Measurements from ENCODE around the gene GARNL3. TPM values are rescaled to one million over a fixed set of nuclear protein-coding genes. Genes with fewer than 3 reads are reported as not detected.

GARNL3 gene
- total RNA-seq, 6 experiments from 2014 or later: 4.4 to 9.7 (median 6.1) TPM

- no peak overlapping the region for H3K27ac ChIP-seq
- no peaks in the 10 kb centered on the region for H3K27me3 ChIP-seq
- TF ChIP-seq CTCF (IDR thresholded peaks at IDR 0.05): no peak
- TF ChIP-seq POLR2A (IDR thresholded peaks at IDR 0.05): no peak
- peaks cover 0 to 6% (median 0%) of the 10 kb centered on the region in 4 donors for H3K4me1 ChIP-seq
- no peak overlapping the region for H3K4me3 ChIP-seq
- intact Hi-C loops (cut with DNase I): no loop called here
- ATAC-seq: no peak
- no peaks in the 10 kb centered on the region for H3K36me3 ChIP-seq
- DNase-seq: no peak
- peaks cover 0 to under 1% (median 0%) of the 10 kb centered on the region in 4 donors for H3K9me3 ChIP-seq
- WGBS (ENCODE audit: insufficient coverage, low coverage, low lambda C conversion rate, missing lambda C conversion rate): 72% methylated on average over 4 of the region's 4 CpGs
These were observed 121.7 kb downstream of the GARNL3 start for GRCh38 chr9:127386249-127386648.

GRCh38 chr9:127386981-127387380 lies 122.4 kb downstream of the GARNL3 start:
- WGBS (ENCODE audit: insufficient coverage, low coverage, low lambda C conversion rate, missing lambda C conversion rate): 90% methylated on average over 8 of the region's 10 CpGs
- H3K4me3 ChIP-seq: no peak overlapping the region
- H3K9me3 ChIP-seq: no peaks in the 10 kb centered on the region
- H3K4me1 ChIP-seq: peaks cover 0 to 6% (median 0%) of the 10 kb centered on the region in 4 donors
- intact Hi-C loops (cut with DNase I): no loop called here
- no peak for TF ChIP-seq CTCF (IDR thresholded peaks at IDR 0.05)
- no peak for TF ChIP-seq POLR2A (IDR thresholded peaks at IDR 0.05)
- peak in 1 of 3 donors; percentile 7 for DNase-seq
- no peak for ATAC-seq
- H3K36me3 ChIP-seq: no peaks in the 10 kb centered on the region
- H3K27ac ChIP-seq: no peak overlapping the region
- H3K27me3 ChIP-seq: no peaks in the 10 kb centered on the region

- H3K27ac ChIP-seq: no peak overlapping the region
- H3K27me3 ChIP-seq: no peaks in the 10 kb centered on the region
- intact Hi-C loops (cut with DNase I): no loop called here
- peak in 1 of 4 donors; percentile 33 for ATAC-seq
- DNase-seq: no peak
- peaks cover 0 to 6% (median 0%) of the 10 kb centered on the region in 4 donors for H3K4me1 ChIP-seq
- no peaks in the 10 kb centered on the region for H3K36me3 ChIP-seq
- 69% methylated on average over 10 of the region's 10 CpGs for WGBS (ENCODE audit: insufficient coverage, low coverage, low lambda C conversion rate, missing lambda C conversion rate)
- TF ChIP-seq CTCF (IDR thresholded peaks at IDR 0.05) (no peak), POLR2A (IDR thresholded peaks at IDR 0.05) (no peak)
- no peak overlapping the region for H3K4me3 ChIP-seq
- H3K9me3 ChIP-seq: no peaks in the 10 kb centered on the region
These were observed 123.7 kb downstream of the GARNL3 start for GRCh38 chr9:127388037-127388855.

GRCh38 chr9:127388856-127389238 lies 124.3 kb downstream of the GARNL3 start:
- DNase-seq (no peak), ATAC-seq (no peak)
- Histone ChIP-seq H3K4me3 (no peak overlapping the region), H3K27me3 (no peaks in the 10 kb centered on the region), H3K4me1 (peaks cover 0 to 6% (median 0%) of the 10 kb centered on the region in 4 donors), H3K9me3 (no peaks in the 10 kb centered on the region), H3K36me3 (no peaks in the 10 kb centered on the region), H3K27ac (no peak overlapping the region)
- intact Hi-C loops (cut with DNase I): no loop called here
- TF ChIP-seq CTCF (IDR thresholded peaks at IDR 0.05): no peak
- TF ChIP-seq POLR2A (IDR thresholded peaks at IDR 0.05): no peak
- WGBS (ENCODE audit: insufficient coverage, low coverage, low lambda C conversion rate, missing lambda C conversion rate): 79% methylated on average over 6 of the region's 6 CpGs

Data from right lobe of liver (tissue), 6 donors.